Left lung (tissue), 10 donors: ENCODE results near the gene CATSPERZ. TPM values are rescaled to one million over a fixed set of nuclear protein-coding genes. Genes with fewer than 3 reads are reported as not detected.

ENCODE experiments used
- ATAC-seq: fragments of 200-7000 bp; cut with Tn5 transposase; one replicate; pipeline ENCODE4 v1.9.1; 2020; ENCODE audit warnings: moderate library complexity
- DNase-seq, 4 donors: peaks; one replicate each; pipeline ENCODE4 v3.0.0-alpha.2; 2013 to 2020
- H3K27ac ChIP-seq, 2 donors: fragments of 200-600 bp; sonication (generic) in 1 of 2; one replicate each; pipeline versions ENCODE4 v1.5.0 to v1.8.0; 2020 to 2021
- H3K27me3 ChIP-seq, 2 donors: fragments of 200-600 bp; sonication (generic) in 1 of 2; one replicate each; pipeline versions ENCODE4 v1.5.0 to v1.8.0; 2020 to 2021
- H3K36me3 ChIP-seq, 2 donors: fragments of 200-600 bp; sonication (generic) in 1 of 2; one replicate each; pipeline versions ENCODE4 v1.5.0 to v1.8.0; 2020 to 2021
- H3K4me1 ChIP-seq, 2 donors: fragments of 200-600 bp; one replicate each; pipeline ENCODE4 v1.8.0; 2021
- H3K4me3 ChIP-seq, 2 donors: fragments of 200-600 bp; sonication (generic) in 1 of 2; one replicate each; pipeline versions ENCODE4 v1.5.0 to v1.8.0; 2020 to 2021; ENCODE audit warnings: mild to moderate bottlenecking in 1 of 2
- H3K9me3 ChIP-seq, 2 donors: fragments of 200-600 bp; sonication (generic) in 1 of 2; one replicate each; pipeline versions ENCODE4 v1.5.0 to v1.8.0; 2020 to 2021
- intact Hi-C, 2 donors: fragments of 100-400 bp; cut with DNase I; formaldehyde crosslinking; loops; one replicate each; pipeline versions ENCODE4 v1.11.2 to v1.14.2; 2022
- polyA plus RNA-seq, 6 donors: library from polyadenylated mRNA; unstranded; fragments of 120-200 nt; gene quantifications; one replicate each; pipeline ENCODE4 v1.2.1, GENCODE V29; 2013; ENCODE audit not compliant: insufficient read length in 6 of 6
- total RNA-seq, 2 donors: library from RNA; stranded (reverse); fragmentation: NEBNext Ultra II Directional; extraction: Animal tissue kit (Norgen Biotek cat#: 25700); gene quantifications; one replicate each; pipeline ENCODE4 v1.2.1, GENCODE V29; 2021
- TF ChIP-seq, protein P1 (sequence below), 2 donors: fragments of 200-600 bp; sonication (generic) in 1 of 2; IDR thresholded peaks; one replicate each; pipeline versions ENCODE4 v1.5.0 to v1.8.0; 2021; ENCODE audit warnings: antibody characterized with exemption in 2 of 2
- donor health status: DM: no; HTN: yes; CAD: no.
- donor health status: DM: no; HTN: no; CAD: no.

CATSPERZ gene
- total and polyA plus RNA-seq, 8 donors = not detected

DNA sequence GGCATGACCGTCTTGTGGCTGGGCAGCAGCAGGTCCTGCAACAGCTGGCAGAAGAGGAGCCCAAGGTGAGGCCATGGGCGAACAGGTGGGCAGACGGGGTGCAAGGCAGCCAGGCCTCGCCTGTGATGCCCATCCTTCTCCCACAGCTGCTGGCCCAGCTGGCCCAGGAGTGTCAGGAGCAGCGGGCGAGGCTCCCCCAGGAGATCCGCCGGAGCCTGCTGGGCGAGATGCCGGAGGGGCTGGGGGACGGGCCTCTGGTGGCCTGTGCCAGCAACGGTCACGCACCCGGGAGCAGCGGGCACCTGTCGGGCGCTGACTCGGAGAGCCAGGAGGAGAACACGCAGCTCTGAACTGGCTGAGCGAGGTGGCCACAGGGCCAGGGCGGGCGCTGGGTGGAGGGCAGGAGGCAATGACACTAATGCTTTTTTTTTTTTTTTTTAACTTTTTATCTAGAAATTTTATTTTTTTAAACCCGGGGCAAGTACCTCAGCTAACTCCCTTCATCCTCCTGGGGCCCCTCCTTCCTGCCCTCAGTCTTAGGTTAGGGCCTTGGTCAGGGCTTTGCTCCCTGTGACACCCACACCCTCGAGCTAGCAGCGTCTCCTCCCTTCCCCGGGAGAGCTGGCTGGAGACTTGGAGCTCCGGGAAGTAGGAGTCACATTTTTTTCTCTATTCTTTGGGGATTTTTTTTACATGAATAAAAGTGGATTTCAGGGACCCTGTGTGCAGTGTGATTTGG is 32.8 kb upstream of the CATSPERZ start:
- peak in 1 of 4 donors; percentile 85 for DNase-seq
- Histone ChIP-seq H3K4me1 (peaks cover 13 to 35% of the 10 kb centered on the region in 2 donors), H3K36me3 (peaks cover 0 to 50% of the 10 kb centered on the region in 2 donors), H3K27me3 (no peaks in the 10 kb centered on the region), H3K27ac (peak overlapping the region; percentile 97 to 100), H3K9me3 (no peaks in the 10 kb centered on the region), H3K4me3 (no peak overlapping the region)
- TF ChIP-seq, protein P1, sequence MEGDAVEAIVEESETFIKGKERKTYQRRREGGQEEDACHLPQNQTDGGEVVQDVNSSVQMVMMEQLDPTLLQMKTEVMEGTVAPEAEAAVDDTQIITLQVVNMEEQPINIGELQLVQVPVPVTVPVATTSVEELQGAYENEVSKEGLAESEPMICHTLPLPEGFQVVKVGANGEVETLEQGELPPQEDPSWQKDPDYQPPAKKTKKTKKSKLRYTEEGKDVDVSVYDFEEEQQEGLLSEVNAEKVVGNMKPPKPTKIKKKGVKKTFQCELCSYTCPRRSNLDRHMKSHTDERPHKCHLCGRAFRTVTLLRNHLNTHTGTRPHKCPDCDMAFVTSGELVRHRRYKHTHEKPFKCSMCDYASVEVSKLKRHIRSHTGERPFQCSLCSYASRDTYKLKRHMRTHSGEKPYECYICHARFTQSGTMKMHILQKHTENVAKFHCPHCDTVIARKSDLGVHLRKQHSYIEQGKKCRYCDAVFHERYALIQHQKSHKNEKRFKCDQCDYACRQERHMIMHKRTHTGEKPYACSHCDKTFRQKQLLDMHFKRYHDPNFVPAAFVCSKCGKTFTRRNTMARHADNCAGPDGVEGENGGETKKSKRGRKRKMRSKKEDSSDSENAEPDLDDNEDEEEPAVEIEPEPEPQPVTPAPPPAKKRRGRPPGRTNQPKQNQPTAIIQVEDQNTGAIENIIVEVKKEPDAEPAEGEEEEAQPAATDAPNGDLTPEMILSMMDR (IDR thresholded peaks at IDR 0.05) = no peak
- no peak for ATAC-seq
- intact Hi-C loops = no loop called here

DNA sequence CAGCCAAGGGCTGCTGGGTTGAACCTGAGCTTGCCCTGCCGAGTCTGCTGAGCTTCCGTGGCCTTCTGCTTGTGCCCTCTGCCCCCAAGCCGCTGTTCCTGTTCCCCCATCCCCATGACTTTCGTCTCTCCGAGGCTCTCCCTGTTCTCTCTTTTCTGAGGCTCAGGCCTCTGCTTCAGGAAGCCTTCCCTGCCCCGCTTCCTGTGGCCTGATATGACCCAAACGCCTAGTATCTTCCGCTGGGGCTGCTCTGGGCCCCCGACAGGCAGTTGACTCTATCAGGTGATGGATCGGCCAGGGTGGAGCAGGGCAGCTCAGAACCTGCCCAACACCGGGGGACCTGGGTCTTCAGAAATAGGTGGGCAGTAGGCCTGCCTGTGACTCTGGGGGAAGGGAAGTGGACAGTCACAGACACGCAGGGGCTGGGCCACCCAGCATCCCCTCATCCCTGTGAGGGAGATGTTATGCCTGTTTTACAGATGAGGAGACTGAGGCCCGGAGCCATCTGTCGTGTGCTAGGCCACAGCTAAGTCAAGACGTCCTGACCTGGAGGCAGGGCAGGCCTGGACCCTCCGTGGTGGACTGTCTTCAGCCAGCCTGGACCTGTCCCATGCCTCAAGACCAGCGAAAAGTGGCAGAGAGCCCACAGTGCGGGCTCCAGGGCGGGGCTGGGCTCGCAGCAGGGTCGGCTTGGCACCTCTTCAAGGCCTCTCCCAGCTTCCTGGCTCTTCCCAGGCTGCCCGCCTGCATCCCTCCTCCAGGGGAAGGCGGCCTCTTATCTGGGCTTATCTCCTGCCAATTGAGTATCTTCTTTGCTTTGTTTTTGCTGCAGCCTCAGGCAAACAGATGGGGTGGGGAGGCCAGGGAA is 31.9 kb upstream of the CATSPERZ start:
- DNase-seq (peak in 3 of 4 donors; percentile 61 to 82 (median 66)), ATAC-seq (no peak)
- Histone ChIP-seq H3K9me3 (no peaks in the 10 kb centered on the region), H3K4me1 (peaks cover 13 to 44% of the 10 kb centered on the region in 2 donors), H3K27ac (peak overlapping the region; percentile 97 to 100), H3K36me3 (peaks cover 0 to 42% of the 10 kb centered on the region in 2 donors), H3K4me3 (peak overlapping the region; percentile 71 to 81), H3K27me3 (no peaks in the 10 kb centered on the region)
- TF ChIP-seq, protein P1 (IDR thresholded peaks at IDR 0.05) = no peak
- intact Hi-C loops = no loop called here

- Histone ChIP-seq H3K36me3 (peaks cover 0 to 34% of the 10 kb centered on the region in 2 donors), H3K27ac (peak overlapping the region; percentile 97 to 100), H3K4me1 (peaks cover 13 to 44% of the 10 kb centered on the region in 2 donors), H3K9me3 (no peaks in the 10 kb centered on the region), H3K27me3 (no peaks in the 10 kb centered on the region), H3K4me3 (peak overlapping the region; percentile 71 to 81)
- intact Hi-C loops = no loop called here
- ATAC-seq (peak; percentile 14), DNase-seq (peak in 3 of 4 donors; percentile 30 to 90 (median 79))
- TF ChIP-seq, protein P1 (IDR thresholded peaks at IDR 0.05) = no peak
Observed at GRCh38 chr11:64268893-64269539, 31.1 kb upstream of the CATSPERZ start.

DNA sequence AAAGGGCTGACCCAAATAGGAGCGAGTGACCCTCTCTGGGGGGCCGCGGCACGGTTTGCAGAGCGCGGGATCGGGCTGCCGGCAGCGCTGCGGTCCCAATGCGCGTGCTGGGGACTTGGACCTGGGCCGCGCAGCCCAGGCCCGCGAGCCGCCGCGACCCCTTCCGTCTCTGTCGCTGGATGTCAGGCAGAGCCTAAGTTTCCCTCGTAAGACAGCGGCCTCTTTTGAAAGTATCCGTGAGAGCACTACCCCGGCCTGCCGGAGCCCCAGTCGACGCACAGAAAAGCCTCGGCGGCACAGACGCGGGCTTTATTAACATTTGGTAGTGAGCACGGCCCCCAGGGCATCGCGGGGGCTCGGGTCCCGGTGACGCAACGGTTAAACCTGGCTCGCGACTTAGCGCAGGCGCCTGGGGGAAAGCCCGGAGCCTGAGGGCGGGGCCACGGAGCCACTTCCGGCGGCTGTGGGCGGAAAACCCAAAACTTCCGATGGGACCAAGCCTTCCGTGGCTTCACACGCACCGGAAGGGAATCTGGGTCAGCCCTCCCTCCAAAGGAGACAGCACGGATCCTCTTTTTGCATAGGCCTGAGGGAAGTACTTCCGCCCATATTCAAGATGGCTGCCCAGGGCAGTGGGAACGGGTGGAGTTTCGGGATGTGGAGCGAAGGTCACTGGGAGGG is 30.5 kb upstream of the CATSPERZ start:
- intact Hi-C loops = no loop called here
- peaks cover 13 to 44% of the 10 kb centered on the region in 2 donors for H3K4me1 ChIP-seq
- peak overlapping the region; percentile 97 to 100 for H3K27ac ChIP-seq
- H3K36me3 ChIP-seq = peaks cover 0 to 27% of the 10 kb centered on the region in 2 donors
- peak overlapping the region; percentile 71 to 81 for H3K4me3 ChIP-seq
- DNase-seq (peak; percentile 98 to 100 (median 98)), ATAC-seq (peak; percentile 84)
- H3K9me3 ChIP-seq = no peaks in the 10 kb centered on the region
- no peaks in the 10 kb centered on the region for H3K27me3 ChIP-seq
- TF ChIP-seq, protein P1 (IDR thresholded peaks at IDR 0.05) = no peak
